Stimulated activated CD8-positive, alpha-beta memory T cell treated with anti-CD3 and anti-CD28 coated beads, Interleukin-2, amount 100 ng/mL, for 1 hour (primary cell): ENCODE results near the gene PBX1.

Experiments used
- DNase-seq, 2 donors: peaks; one replicate each; pipeline ENCODE4 v3.0.0-alpha.2; 2020; ENCODE audit warnings: low read depth in 2 of 2

PBX1 gene

DNA sequence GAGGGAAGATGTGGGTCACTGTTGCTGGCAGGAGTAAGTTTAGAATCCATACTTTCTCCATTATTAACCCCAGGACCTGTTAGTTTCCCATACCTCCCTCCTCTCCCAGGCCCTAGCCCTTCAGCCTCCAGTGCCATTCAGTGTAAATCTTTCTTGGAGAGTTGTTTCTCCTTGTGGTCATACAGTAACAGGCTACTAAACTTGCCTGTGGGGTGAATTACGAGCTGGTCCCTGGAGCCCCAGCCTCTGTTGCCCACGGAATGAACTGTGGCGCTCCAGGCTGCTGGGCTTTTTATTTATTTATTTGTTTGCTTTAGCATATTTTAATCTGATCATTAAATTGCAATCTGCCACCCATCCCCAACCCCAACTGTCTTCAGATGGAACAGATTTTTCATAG is 305.2 kb downstream of the PBX1 start:
- no peak for DNase-seq

DNA sequence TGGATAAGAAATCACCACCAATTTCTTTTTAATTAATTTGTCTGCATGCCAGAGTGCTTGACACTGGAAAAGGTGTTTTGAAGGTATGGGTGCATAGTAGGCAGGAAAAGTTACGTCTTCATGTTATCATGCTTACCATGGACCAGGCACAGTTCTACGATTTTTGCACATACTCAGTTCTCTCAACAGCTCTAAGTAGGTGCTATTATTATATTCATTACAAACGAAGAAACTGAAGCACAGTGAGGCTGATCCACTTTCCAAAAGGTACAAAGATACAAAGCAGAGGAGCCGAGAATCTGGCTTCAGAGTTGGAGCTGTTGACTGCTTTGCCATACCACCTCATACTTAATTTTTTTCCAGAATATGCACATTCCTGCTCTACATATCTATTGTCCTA is 306.4 kb downstream of the PBX1 start:
- DNase-seq, result no peak

DNA sequence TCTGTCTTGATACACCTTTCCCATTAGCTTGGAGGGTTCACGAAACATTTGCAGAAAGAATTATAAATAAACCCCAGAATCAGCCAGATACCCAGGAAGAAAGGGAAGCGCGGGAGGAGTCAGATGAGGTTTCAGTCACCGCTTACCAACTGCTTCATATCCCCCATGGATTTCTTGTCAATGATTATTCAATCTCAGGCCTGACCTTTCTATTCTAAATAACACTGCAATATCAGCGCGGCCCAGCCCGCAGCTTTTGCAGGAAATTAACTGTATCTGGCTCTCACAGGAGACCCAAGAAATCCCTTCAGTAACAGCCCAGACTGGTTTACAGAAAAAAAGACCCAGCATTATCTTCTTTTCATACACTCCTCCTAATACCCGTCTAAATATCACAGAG is 308.6 kb downstream of the PBX1 start:
- DNase-seq, result no peak

GRCh38 chr1:164868990-164869389 is 310.0 kb downstream of the PBX1 start:
- DNase-seq, result no peak

GRCh38 chr1:164875518-164875917 is 316.5 kb downstream of the PBX1 start:
- no peak for DNase-seq

- no peak for DNase-seq
These were observed 317.6 kb downstream of the PBX1 start for GRCh38 chr1:164876398-164877116.

- DNase-seq, result no peak
These were observed 321.2 kb downstream of the PBX1 start for GRCh38 chr1:164880199-164880598.

GRCh38 chr1:164880644-164881043 is 321.7 kb downstream of the PBX1 start:
- no peak for DNase-seq

DNA sequence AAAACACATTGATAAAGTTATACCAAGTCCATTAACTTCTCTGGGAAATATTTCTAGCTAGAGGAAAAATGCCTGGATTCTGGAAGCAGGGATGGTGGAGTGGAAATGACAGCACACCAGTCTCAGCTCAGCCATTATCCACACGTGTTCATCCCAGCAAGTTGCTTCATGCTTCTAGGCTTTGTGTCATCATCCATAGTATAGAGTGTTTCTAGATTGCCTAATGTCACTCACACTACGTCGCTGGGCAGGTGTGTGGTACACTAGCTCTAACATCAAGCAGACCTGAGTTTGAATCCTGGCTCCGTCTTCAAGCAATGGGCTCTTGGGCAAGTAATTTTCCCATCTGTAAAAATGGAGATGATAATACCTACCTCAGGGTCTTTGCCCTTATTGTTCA is 326.3 kb downstream of the PBX1 start:
- DNase-seq, result no peak

DNA sequence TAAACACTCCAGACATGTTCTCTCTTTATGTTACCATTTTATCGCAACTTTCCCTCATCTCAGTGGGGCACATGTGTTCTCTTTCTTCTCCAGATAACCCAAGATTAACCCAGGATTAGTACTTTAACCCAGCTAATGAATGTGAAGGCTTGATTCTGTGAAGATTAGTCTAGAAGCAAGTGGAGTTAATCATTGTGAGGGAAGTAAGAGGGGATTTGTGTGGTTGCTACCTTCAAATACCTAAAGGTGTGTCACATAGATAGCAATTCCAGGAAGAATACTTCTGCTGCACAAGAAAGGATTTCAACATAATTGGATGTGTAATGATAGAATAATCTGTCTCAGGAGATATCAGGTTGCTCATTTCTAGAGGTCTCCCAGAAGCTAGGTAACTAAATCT is 327.1 kb downstream of the PBX1 start:
- no peak for DNase-seq

GRCh38 chr1:164891615-164892014 is 332.6 kb downstream of the PBX1 start:
- no peak for DNase-seq

- no peak for DNase-seq
These were observed 336.3 kb downstream of the PBX1 start for GRCh38 chr1:164895026-164895912.

DNA sequence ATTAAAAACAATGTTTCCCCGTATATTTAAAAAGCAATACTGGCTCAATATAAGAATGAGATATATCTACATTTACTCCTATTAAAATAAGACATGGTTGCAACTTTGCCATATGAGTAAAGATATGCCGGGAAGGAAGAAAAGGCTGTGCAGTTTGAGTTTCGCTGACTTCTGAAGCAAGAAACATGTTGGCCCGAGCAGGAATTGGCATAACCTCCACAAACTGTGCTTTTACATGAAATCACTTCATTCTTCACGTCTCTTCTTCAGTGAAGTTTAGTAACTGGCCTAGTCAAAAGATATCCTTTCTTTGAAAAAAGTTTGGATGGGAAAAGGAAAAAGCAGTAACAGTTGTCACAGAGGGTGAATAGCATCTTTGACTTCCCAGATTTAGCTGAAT is 342.0 kb downstream of the PBX1 start:
- no peak for DNase-seq
